Uterus (tissue), 4 donors: ENCODE results near the gene CPNE4. TPM values are rescaled to one million over a fixed set of nuclear protein-coding genes. Genes with fewer than 3 reads are reported as not detected.

Source experiments
- DNase-seq, 2 donors: peaks; one replicate each; pipeline ENCODE4 v3.0.0-alpha.2; 2019 to 2020
- H3K27ac ChIP-seq, 2 donors: fragments of 200-600 bp; sonication (generic); 1 replicate in 1 of 2; 2 replicates in 1 of 2; pipeline ENCODE4 v1.5.1; 2016 to 2018
- H3K27me3 ChIP-seq, 2 donors: fragments of 200-600 bp; sonication (generic); one replicate each; pipeline ENCODE4 v1.5.1; 2018 to 2019; ENCODE audit warnings: control low read depth in 1 of 2
- H3K36me3 ChIP-seq, 2 donors: fragments of 200-600 bp; sonication (generic); one replicate each; pipeline ENCODE4 v1.5.1; 2019; ENCODE audit warnings: control low read depth in 1 of 2
- H3K4me1 ChIP-seq, 2 donors: fragments of 200-600 bp; sonication (generic); one replicate each; pipeline ENCODE4 v1.5.1; 2018 to 2019; ENCODE audit warnings: control low read depth in 1 of 2
- H3K4me3 ChIP-seq, 2 donors: fragments of 200-600 bp; sonication (generic); 1 replicate in 1 of 2; 2 replicates in 1 of 2; pipeline ENCODE4 v1.5.1; 2018 to 2019; ENCODE audit warnings: mild to moderate bottlenecking in 1 of 2
- H3K9me3 ChIP-seq, 2 donors: fragments of 200-600 bp; sonication (generic); one replicate each; pipeline ENCODE4 v1.5.1; 2019; ENCODE audit warnings: control low read depth in 1 of 2
- POLR2A ChIP-seq, 2 donors: fragments of 450-650 bp; IDR thresholded peaks; one replicate each; pipeline ENCODE4 v1.6.1; 2016; ENCODE audit warnings: antibody characterized with exemption in 2 of 2, mild to moderate bottlenecking in 1 of 2, moderate library complexity in 1 of 2
- intact Hi-C: fragments of 100-400 bp; cut with DNase I; formaldehyde crosslinking; loops from one replicate; pipeline ENCODE4 v1.15.1; 2023; ENCODE audit warnings: low total_unique reads
- total RNA-seq, 4 donors: library from RNA; depleted of rRNA in 3 of 4; stranded (reverse); fragments of >200 nt in 3 of 4; gene quantifications; one replicate each; pipeline versions ENCODE4 v1.1.0 to v1.2.4, GENCODE V29; 2014 to 2023
- TF ChIP-seq, protein P1 (sequence below), 4 experiments: fragments of 200-600 bp in 2 of 4; fragments of 450-650 bp in 2 of 4; sonication (generic) in 2 of 4; IDR thresholded peaks; one replicate each; pipeline ENCODE4 v1.5.1; 2016 to 2019; ENCODE audit warnings: antibody characterized with exemption in 4 of 4, mild to moderate bottlenecking in 2 of 4, moderate library complexity in 1 of 4
- donor health status: DM: yes; HTN: yes; CAD: no.

CPNE4 gene
- total RNA-seq, 4 donors from 2014 or later: 0.35 TPM; not detected in 3

DNA sequence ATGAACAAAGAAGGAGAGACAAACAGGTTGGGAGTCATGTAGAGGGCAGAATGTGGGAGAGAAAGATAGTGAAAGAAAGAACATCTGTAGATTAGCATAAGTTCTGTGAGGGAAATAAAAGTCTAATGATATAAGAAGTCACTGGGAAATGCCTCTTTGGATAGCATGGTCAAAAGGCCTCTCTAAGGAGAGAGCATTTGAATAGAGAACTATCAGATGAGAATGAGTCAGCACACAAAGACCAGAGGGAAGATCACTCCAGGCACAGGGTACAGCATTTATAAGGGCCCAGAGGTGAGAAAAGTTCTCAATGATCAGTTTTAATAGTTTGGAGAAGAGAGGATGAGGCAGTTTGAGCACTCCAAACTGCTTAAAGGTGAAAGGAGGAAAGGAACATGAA lies 7.9 kb upstream of the CPNE4 start:
- Histone ChIP-seq H3K4me3 (no peak overlapping the region), H3K27me3 (no peaks in the 10 kb centered on the region), H3K9me3 (no peaks in the 10 kb centered on the region), H3K27ac (no peak overlapping the region), H3K36me3 (no peaks in the 10 kb centered on the region), H3K4me1 (no peaks in the 10 kb centered on the region)
- intact Hi-C loops: no loop called here
- no peak for DNase-seq
- TF ChIP-seq POLR2A (IDR thresholded peaks at IDR 0.05): no peak
- TF ChIP-seq, protein P1, sequence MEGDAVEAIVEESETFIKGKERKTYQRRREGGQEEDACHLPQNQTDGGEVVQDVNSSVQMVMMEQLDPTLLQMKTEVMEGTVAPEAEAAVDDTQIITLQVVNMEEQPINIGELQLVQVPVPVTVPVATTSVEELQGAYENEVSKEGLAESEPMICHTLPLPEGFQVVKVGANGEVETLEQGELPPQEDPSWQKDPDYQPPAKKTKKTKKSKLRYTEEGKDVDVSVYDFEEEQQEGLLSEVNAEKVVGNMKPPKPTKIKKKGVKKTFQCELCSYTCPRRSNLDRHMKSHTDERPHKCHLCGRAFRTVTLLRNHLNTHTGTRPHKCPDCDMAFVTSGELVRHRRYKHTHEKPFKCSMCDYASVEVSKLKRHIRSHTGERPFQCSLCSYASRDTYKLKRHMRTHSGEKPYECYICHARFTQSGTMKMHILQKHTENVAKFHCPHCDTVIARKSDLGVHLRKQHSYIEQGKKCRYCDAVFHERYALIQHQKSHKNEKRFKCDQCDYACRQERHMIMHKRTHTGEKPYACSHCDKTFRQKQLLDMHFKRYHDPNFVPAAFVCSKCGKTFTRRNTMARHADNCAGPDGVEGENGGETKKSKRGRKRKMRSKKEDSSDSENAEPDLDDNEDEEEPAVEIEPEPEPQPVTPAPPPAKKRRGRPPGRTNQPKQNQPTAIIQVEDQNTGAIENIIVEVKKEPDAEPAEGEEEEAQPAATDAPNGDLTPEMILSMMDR (IDR thresholded peaks at IDR 0.05): no peak

DNA sequence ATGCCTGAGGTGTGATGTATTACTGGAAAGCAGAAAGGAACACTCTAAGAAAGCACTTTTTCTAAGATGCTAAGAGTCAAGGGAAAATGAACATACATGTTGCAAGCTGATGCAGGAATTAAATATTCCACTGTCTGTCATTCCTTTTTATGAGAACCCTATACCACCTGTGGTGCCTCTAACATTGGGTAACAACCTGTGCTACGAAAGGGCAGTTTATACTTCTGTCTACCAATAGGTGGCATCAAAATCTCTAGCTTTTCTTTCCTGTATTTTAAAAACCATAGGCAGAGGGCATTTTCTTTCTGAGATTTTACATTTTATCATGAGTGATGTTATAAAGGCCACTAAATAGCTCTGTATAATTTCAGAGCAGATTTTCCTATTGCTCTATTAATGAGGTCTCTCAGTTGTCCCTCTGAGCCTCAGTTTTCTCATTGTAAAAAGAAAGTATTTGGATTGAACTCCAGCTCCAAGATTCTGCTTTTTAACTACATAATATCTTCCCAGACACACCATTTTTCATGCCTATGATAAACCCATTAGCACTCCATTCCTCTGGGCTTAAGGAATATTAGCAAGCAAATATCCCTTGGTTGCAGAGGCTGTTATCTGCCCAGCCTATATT lies 3.5 kb upstream of the CPNE4 start:
- intact Hi-C loops: no loop called here

DNA sequence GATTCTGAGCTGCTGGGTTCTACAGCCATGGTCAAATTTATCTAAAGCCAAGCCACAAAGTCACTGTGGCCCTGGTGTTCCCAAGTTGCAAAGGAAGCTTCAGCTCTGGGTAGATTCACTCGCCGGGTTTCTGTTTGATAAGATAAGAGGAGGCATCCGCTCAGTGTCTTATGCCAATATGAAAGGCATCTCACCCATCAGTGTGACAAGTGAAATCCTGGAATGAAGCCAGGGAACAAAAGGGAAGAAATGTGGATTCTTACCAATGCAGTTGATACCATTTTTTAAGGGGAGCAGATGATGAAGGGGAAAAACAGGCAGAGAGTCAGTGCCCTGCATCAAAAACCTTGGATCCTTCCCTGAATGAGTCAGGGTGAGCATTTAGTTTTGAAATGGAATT lies 2.8 kb upstream of the CPNE4 start:
- H3K27me3 ChIP-seq: peaks cover 8 to 20% of the 10 kb centered on the region in 2 donors
- intact Hi-C loops: no loop called here

More for the DNA sequence above, 3.5 kb upstream of the CPNE4 start:
- Histone ChIP-seq H3K36me3 (no peaks in the 10 kb centered on the region), H3K9me3 (no peaks in the 10 kb centered on the region), H3K27ac (no peak overlapping the region), H3K4me3 (no peak overlapping the region), H3K27me3 (peaks cover 8 to 20% of the 10 kb centered on the region in 2 donors), H3K4me1 (peaks cover 0 to 6% of the 10 kb centered on the region in 2 donors)
- TF ChIP-seq, protein P1 (IDR thresholded peaks at IDR 0.05): peak in 1 of 4 experiments; percentile 6
- TF ChIP-seq POLR2A (IDR thresholded peaks at IDR 0.05): no peak
- no peak for DNase-seq

DNA sequence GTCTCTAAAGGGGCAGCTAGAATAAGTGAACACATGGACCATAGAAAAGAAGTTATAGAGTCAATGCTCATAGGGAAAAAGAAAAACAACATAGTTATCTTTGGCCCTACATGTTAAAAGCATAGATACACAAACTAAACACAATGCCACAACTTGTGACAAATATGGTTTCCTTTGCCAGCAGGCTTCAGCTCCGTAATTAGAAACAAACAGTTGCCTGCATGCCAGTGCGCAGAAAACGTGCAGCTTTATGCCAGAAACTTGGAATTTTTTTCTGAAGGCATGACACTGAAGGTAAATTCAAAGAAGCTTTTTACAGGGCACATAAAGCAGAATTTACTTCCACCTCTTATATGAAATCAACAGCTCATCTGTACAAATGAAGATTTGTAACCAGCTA lies 2.2 kb upstream of the CPNE4 start:
- H3K27me3 ChIP-seq: peaks cover 8 to 20% of the 10 kb centered on the region in 2 donors
- intact Hi-C loops: no loop called here
- no peak overlapping the region for H3K4me3 ChIP-seq

More for the DNA sequence above, 2.8 kb upstream of the CPNE4 start:
- TF ChIP-seq, protein P1 (IDR thresholded peaks at IDR 0.05): no peak
- TF ChIP-seq POLR2A (IDR thresholded peaks at IDR 0.05): no peak
- no peaks in the 10 kb centered on the region for H3K9me3 ChIP-seq
- no peak overlapping the region for H3K27ac ChIP-seq
- no peak overlapping the region for H3K4me3 ChIP-seq
- no peak for DNase-seq
- H3K4me1 ChIP-seq: peaks cover 0 to 6% of the 10 kb centered on the region in 2 donors
- H3K36me3 ChIP-seq: no peaks in the 10 kb centered on the region

DNA sequence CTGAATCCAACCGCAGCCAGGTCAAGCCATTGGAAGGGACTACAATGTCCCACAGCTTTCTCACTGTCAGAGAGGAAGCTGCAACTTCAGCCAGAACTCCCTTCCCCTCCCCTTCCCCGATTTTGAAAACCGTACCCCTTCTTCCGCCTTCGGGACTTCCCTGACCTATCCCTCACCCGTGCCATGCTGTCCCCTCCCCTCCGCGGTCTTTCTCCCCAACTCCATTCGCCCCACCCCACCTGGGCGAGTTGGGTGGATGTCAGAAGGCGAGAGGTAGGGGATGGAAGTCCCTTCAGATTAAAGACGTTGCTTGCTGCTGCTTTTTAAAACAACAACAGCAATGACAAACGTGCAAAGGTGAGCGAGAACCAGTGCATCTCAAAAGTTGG lies 723 bp downstream of the CPNE4 start:
- H3K36me3 ChIP-seq: no peaks in the 10 kb centered on the region
- no peaks in the 10 kb centered on the region for H3K9me3 ChIP-seq
- TF ChIP-seq, protein P1 (IDR thresholded peaks at IDR 0.05): no peak
- no peak for TF ChIP-seq POLR2A (IDR thresholded peaks at IDR 0.05)
- peaks cover 8 to 24% of the 10 kb centered on the region in 2 donors for H3K27me3 ChIP-seq
- no peak overlapping the region for H3K4me3 ChIP-seq
- no peak for DNase-seq
- no peak overlapping the region for H3K27ac ChIP-seq
- intact Hi-C loops: no loop called here
- peaks cover 0 to 6% of the 10 kb centered on the region in 2 donors for H3K4me1 ChIP-seq

More for the DNA sequence above, 2.2 kb upstream of the CPNE4 start:
- DNase-seq: no peak
- peaks cover 0 to 6% of the 10 kb centered on the region in 2 donors for H3K4me1 ChIP-seq
- TF ChIP-seq POLR2A (IDR thresholded peaks at IDR 0.05): no peak
- TF ChIP-seq, protein P1 (IDR thresholded peaks at IDR 0.05): no peak
- no peaks in the 10 kb centered on the region for H3K36me3 ChIP-seq
- H3K27ac ChIP-seq: no peak overlapping the region
- H3K9me3 ChIP-seq: no peaks in the 10 kb centered on the region
